Upper lobe of left lung (tissue), 4 donors: ENCODE data around the gene RPRD1A.

ENCODE experiments used
- CTCF ChIP-seq, 6 experiments: fragments of 450-650 bp in 4 of 6; fragments of 200-600 bp in 2 of 6; sonication (generic) in 2 of 6; IDR thresholded peaks; one replicate each; pipeline ENCODE4 v1.5.1; 2016 to 2019; ENCODE audit warnings: antibody characterized with exemption in 6 of 6
- EP300 ChIP-seq, 4 donors: sonication (generic); formaldehyde crosslinking; IDR thresholded peaks; one replicate each; pipeline ENCODE4 v1.5.1; 2017; ENCODE audit warnings: antibody characterized with exemption in 4 of 4, control low read depth in 2 of 4
- POLR2A ChIP-seq, 4 donors: fragments of 450-650 bp; IDR thresholded peaks; one replicate each; pipeline ENCODE4 v1.5.1; 2016 to 2017; ENCODE audit warnings: antibody characterized with exemption in 4 of 4, mild to moderate bottlenecking in 2 of 4
- POLR2AphosphoS5 ChIP-seq, 2 donors: sonication (generic); formaldehyde crosslinking; IDR thresholded peaks; one replicate each; pipeline ENCODE4 v1.5.1; 2017; ENCODE audit warnings: antibody characterized with exemption in 2 of 2

GRCh38 chr18:35983147-35983546, 84.2 kb downstream of the RPRD1A start:
- TF ChIP-seq POLR2A (IDR thresholded peaks at IDR 0.05) (no peak), CTCF (IDR thresholded peaks at IDR 0.05) (no peak), POLR2AphosphoS5 (IDR thresholded peaks at IDR 0.05) (no peak), EP300 (IDR thresholded peaks at IDR 0.05) (no peak)
